ENCODE data around the gene GALR3. TPM values are rescaled to one million over a fixed set of nuclear protein-coding genes. Genes with fewer than 3 reads are reported as not detected.
A peak's percentile ranks its signal among the peaks of the same experiment; 100 is the strongest.

Gene GALR3
- total and polyA plus RNA-seq, 2 of the 8 experiments (the other 6 are each of a cell fraction or from before 2014, with no cell fraction given): 0.84 to 1.1 TPM

DNA sequence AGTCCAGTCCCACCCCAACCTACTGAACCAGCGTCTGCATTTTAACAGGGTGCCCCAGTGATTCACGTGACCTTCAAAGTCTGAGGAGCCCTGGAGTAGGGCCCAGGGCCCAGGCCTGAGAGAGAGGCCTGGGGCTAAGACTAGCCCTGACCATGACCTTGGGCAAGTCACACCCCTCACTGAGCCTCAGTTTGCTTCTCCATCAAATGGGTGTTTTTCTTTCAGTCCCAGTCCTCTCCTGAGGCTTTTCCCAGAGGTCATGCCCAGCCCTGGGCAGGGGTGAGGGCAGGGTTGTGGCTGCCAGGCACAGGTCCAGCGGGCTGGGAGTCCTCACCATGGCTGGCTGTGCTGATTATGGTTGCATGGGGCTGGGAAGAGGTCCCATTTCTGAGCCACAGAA is 48.5 kb upstream of the GALR3 start:
- H2AFZ ChIP-seq (ENCODE audit: low read length): no peak overlapping the region
- no peak overlapping the region for H3K4me2 ChIP-seq (ENCODE audit: insufficient read depth in 1 of 2, low read depth in 2 of 2, low read length in 2 of 2)
- H2BK12ac ChIP-seq (ENCODE audit: low read depth, low read length): no peak overlapping the region
- ChIA-PET CTCF (ENCODE audit: partially characterized antibody) (no interaction called here), POLR2A (ENCODE audit: partially characterized antibody) (interaction anchor here (1.7 to 2.5 kb wide), 2 partner anchors 11 to 25 kb away, joined by 4 to 6 read pairs; no protein-coding TSS in a partner anchor)
- TF ChIP-seq CHD1 (IDR thresholded peaks at IDR 0.05; ENCODE audit: low read depth, low read length) (no peak), KDM1A (IDR thresholded peaks at IDR 0.05; ENCODE audit: borderline replicate concordance, low read length) (0 out of 2 replicates have a peak, but pooled peaks have one; percentile 49)
- H3K4me3 ChIP-seq (ENCODE audit: extremely low read depth in 1 of 4, insufficient read depth in 2 of 4, low read depth in 3 of 4, low read length in 4 of 4): no peak overlapping the region
- H3K23me2 ChIP-seq (ENCODE audit: low read depth, low read length): no peaks in the 10 kb centered on the region
- H2BK5ac ChIP-seq (ENCODE audit: low read depth, low read length): no peak overlapping the region
- no peak overlapping the region for H3K9ac ChIP-seq (replicated peaks in 1 of 4; ENCODE audit: extremely low read depth in 1 of 4, low read depth in 3 of 4, low read length in 3 of 4)
- H4K8ac ChIP-seq (ENCODE audit: extremely low read depth, insufficient read depth, low read length): no peak overlapping the region; the same call in 1 of the 2 replicates
- H2AK5ac ChIP-seq (ENCODE audit: low read depth, low read length): no peak overlapping the region
- H2BK120ac ChIP-seq (replicated peaks; ENCODE audit: low read depth, low read length): no peak overlapping the region
- H2BK20ac ChIP-seq (ENCODE audit: low read length): no peak overlapping the region
- H4K20me1 ChIP-seq (replicated peaks in 1 of 2; ENCODE audit: control insufficient read depth in 1 of 2, insufficient read depth in 2 of 2, low read length in 2 of 2): peaks cover 0 to 2% of the 10 kb centered on the region in 2 experiments
- FAIRE-seq: no peak
- no peak overlapping the region for H4K91ac ChIP-seq (replicated peaks; ENCODE audit: insufficient read length, low read length)
- H3K9me3 ChIP-seq (ENCODE audit: insufficient read depth in 2 of 2, low read depth in 1 of 2, low read length in 1 of 2): no peaks in the 10 kb centered on the region
- WGBS, 2 experiments (ENCODE audit: extremely low coverage in 1 of 2, insufficient coverage in 1 of 2, insufficient read length in 1 of 2, insufficient replicate concordance in 2 of 2, low coverage in 1 of 2, low lambda C conversion rate in 2 of 2, missing lambda C conversion rate in 1 of 2): 91% methylated on average over 3 of the region's 3 CpGs; no CpG with 5 or more reads in 1 of the 2 experiments
- DNase-seq (ENCODE audit: low read depth in 1 of 2, low spot score in 2 of 2): no peak
- H3K56ac ChIP-seq (replicated peaks; ENCODE audit: insufficient read length, low read depth, low read length): no peak overlapping the region
- no peak overlapping the region for H3K18ac ChIP-seq (ENCODE audit: extremely low read depth, low read length)
- peaks cover 0 to 5% (median 2%) of the 10 kb centered on the region in 4 experiments; a peak in 2 of 7 replicates for H3K27me3 ChIP-seq (replicated peaks in 1 of 4; ENCODE audit: control insufficient read depth in 3 of 4, extremely low read depth in 1 of 4, insufficient read depth in 3 of 4, low read length in 3 of 4)
- H4K5ac ChIP-seq (ENCODE audit: insufficient read length, low read depth, low read length): no peak overlapping the region
- no peak overlapping the region for H3K4ac ChIP-seq (replicated peaks; ENCODE audit: insufficient read length, low read depth, low read length)
- H3K79me1 ChIP-seq (ENCODE audit: low read depth, low read length): no peaks in the 10 kb centered on the region
- no peak overlapping the region for H3K14ac ChIP-seq (ENCODE audit: insufficient read length)
- H3K4me1 ChIP-seq (replicated peaks in 1 of 4; ENCODE audit: control insufficient read depth in 3 of 4, insufficient read depth in 4 of 4, low read length in 3 of 4): peaks cover 0 to 2% (median 0%) of the 10 kb centered on the region in 4 experiments; a peak in 1 of 7 replicates
- no peak overlapping the region for H2BK15ac ChIP-seq (ENCODE audit: low read length)
- no peak overlapping the region for H3K23ac ChIP-seq (ENCODE audit: insufficient read length)
- H3K79me2 ChIP-seq (ENCODE audit: control insufficient read depth in 1 of 2, insufficient read depth in 2 of 2, low read length in 2 of 2): no peaks in the 10 kb centered on the region
- H3K36me3 ChIP-seq (ENCODE audit: control insufficient read depth in 2 of 4, insufficient read depth in 4 of 4, low read length in 3 of 4): peaks cover 0 to 8% (median 5%) of the 10 kb centered on the region in 4 experiments; a peak in 3 of 8 replicates
- no peak overlapping the region for H3K27ac ChIP-seq (ENCODE audit: low read depth, low read length)

All from H1 (cell line).